ENCODE results near the gene IRF4. TPM values are rescaled to one million over a fixed set of nuclear protein-coding genes. Genes with fewer than 3 reads are reported as not detected.

Gene IRF4
- total and polyA plus RNA-seq, 10 donors: 8.7 to 91.3 (median 46.3) TPM

DNA sequence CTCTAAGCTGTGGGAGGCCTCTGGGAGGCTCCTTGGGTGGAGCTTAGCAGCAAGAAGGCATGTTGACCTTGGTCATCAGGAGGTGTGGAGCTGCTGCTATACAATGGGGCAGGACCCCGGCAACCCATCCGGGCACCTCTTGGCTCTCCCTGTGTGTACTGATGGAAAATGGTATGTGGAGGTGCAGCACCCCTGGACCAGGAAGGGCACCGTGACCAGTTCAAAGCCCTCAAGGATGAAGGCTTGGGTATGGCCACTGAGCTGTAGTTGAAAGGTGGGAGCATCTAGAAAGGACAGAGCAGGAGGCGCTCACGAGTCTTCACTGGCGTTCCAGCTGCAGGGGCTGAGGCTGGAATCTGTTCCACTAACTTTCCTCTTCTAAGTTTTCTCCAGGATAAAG, 6.7 kb upstream of the IRF4 start:
- H3K9me3 ChIP-seq: peaks cover 0 to 1% (median 0%) of the 10 kb centered on the region in 8 donors
- peaks cover 0 to 40% (median 3%) of the 10 kb centered on the region in 7 donors for H3K27me3 ChIP-seq (replicated peaks in 1 of 7)
- TF ChIP-seq, protein P1, sequence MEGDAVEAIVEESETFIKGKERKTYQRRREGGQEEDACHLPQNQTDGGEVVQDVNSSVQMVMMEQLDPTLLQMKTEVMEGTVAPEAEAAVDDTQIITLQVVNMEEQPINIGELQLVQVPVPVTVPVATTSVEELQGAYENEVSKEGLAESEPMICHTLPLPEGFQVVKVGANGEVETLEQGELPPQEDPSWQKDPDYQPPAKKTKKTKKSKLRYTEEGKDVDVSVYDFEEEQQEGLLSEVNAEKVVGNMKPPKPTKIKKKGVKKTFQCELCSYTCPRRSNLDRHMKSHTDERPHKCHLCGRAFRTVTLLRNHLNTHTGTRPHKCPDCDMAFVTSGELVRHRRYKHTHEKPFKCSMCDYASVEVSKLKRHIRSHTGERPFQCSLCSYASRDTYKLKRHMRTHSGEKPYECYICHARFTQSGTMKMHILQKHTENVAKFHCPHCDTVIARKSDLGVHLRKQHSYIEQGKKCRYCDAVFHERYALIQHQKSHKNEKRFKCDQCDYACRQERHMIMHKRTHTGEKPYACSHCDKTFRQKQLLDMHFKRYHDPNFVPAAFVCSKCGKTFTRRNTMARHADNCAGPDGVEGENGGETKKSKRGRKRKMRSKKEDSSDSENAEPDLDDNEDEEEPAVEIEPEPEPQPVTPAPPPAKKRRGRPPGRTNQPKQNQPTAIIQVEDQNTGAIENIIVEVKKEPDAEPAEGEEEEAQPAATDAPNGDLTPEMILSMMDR (IDR thresholded peaks at IDR 0.05 in 8 of 11, conservative IDR thresholded peaks at IDR 0.05 in 3 of 11): no peak
- TF ChIP-seq POLR2AphosphoS5 (IDR thresholded peaks at IDR 0.05) (no peak), POLR2A (IDR thresholded peaks at IDR 0.05) (no peak)
- peaks cover 0 to 9% (median 3%) of the 10 kb centered on the region in 6 donors for H3K4me1 ChIP-seq
- intact Hi-C loops (cut with DNase I; ENCODE audit: low total_unique reads): no loop called here
- H3K4me3 ChIP-seq: no peak overlapping the region
- DNase-seq: no peak
- H3K27ac ChIP-seq: no peak overlapping the region
- WGBS, 5 donors: 85 to 99% (median 88%) methylated on average over 6 of the region's 6 CpGs
- H3K36me3 ChIP-seq: no peaks in the 10 kb centered on the region

DNA sequence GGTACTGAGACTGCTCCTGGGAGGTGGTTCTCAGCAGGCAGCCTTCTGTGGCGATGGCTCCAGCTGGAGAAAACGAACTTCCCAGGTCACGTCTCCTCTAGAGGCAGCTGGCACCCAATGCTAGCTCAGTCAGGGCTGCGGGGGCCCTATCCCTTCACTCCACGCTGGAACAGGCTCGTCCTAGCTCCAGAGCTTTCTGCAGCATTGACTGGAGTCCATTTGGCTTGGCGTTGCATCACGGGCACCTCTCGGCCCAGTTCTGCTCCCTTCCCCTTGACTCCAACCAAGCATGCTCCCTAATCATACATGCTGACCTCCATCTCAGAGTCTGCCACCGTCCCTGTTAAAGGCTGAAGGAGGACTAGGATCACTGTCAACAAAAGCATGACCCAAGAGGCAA, 5.9 kb upstream of the IRF4 start:
- intact Hi-C loops (cut with DNase I; ENCODE audit: low total_unique reads): no loop called here
- H3K27ac ChIP-seq: no peak overlapping the region
- WGBS, 5 donors: 85 to 91% (median 89%) methylated on average over 3 to 10 of the region's 10 CpGs
- no peaks in the 10 kb centered on the region for H3K36me3 ChIP-seq
- no peak overlapping the region for H3K4me3 ChIP-seq
- no peak for TF ChIP-seq POLR2A (IDR thresholded peaks at IDR 0.05)
- TF ChIP-seq, protein P1 (IDR thresholded peaks at IDR 0.05 in 8 of 11, conservative IDR thresholded peaks at IDR 0.05 in 3 of 11): no peak
- TF ChIP-seq POLR2AphosphoS5 (IDR thresholded peaks at IDR 0.05): no peak
- peaks cover 0 to 12% (median 7%) of the 10 kb centered on the region in 6 donors for H3K4me1 ChIP-seq
- H3K9me3 ChIP-seq: no peaks in the 10 kb centered on the region
- no peak for DNase-seq
- peaks cover 0 to 40% (median 9%) of the 10 kb centered on the region in 7 donors for H3K27me3 ChIP-seq (replicated peaks in 1 of 7)

DNA sequence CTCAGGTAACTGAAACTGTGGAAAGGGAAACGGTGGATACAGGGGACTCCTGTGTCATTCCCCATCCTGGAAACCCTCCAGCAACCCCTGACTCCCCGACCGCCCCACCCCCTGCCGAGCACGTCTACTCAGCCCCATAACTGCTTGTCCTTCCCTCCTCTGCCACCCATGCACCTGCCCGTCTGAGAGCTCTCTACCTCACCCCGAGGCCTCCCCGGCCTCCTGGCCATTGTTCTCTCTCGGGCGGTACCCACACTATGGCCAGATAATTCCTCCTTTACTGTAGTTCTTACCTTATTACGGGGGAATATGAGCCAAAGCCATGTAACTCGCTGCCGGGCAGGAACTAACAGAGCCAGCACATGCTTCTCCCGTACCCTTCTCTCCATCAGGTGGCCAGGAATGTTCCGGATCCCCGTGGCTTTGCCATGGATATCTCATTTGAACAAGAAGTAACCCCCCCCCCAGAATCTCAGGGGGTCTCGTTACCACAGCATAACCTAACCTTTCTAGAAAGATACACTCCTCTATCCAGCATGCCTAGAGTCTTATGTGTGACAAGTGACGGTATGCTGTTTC, 4.8 kb upstream of the IRF4 start:
- no peak for DNase-seq
- Histone ChIP-seq H3K36me3 (no peaks in the 10 kb centered on the region), H3K27ac (no peak overlapping the region), H3K4me3 (no peak overlapping the region), H3K4me1 (peaks cover 4 to 24% (median 18%) of the 10 kb centered on the region in 6 donors), H3K27me3 (replicated peaks in 1 of 7) (peaks cover 0 to 47% (median 20%) of the 10 kb centered on the region in 7 donors), H3K9me3 (no peaks in the 10 kb centered on the region)
- 86 to 94% (median 92%) methylated on average over 18 of the region's 18 CpGs for WGBS, 5 donors
- intact Hi-C loops (cut with DNase I; ENCODE audit: low total_unique reads): no loop called here
- TF ChIP-seq, protein P1 (IDR thresholded peaks at IDR 0.05 in 8 of 11, conservative IDR thresholded peaks at IDR 0.05 in 3 of 11): no peak
- no peak for TF ChIP-seq POLR2AphosphoS5 (IDR thresholded peaks at IDR 0.05)
- TF ChIP-seq POLR2A (IDR thresholded peaks at IDR 0.05): no peak

DNA sequence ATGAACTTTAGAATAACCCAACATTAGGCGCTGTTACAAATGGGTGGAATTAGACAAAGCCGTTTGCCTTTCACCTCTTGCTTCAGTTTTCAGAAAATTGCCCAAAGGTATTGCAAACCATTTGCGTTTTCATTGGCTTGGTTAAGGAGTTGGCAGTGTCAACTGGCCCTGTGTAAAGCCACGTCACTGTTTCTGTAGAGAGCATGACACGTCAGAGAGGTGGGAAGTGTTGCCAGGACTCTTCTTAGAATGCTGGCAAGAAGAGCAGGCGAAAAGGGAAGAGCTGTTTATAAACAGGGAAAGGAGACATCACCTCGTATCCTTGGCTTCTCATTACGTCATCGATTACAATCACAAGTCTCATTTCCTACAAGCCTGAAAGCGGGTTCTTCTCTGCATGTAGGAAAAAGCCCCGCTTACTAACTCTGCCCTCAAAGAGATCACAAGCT, 4.2 kb upstream of the IRF4 start:
- intact Hi-C loops (cut with DNase I; ENCODE audit: low total_unique reads): no loop called here
- no peaks in the 10 kb centered on the region for H3K9me3 ChIP-seq
- H3K4me1 ChIP-seq: peaks cover 5 to 29% (median 24%) of the 10 kb centered on the region in 6 donors
- H3K4me3 ChIP-seq: no peak overlapping the region
- DNase-seq: no peak
- 62 to 76% (median 67%) methylated on average over 11 of the region's 11 CpGs for WGBS, 5 donors
- no peaks in the 10 kb centered on the region for H3K36me3 ChIP-seq
- TF ChIP-seq POLR2AphosphoS5 (IDR thresholded peaks at IDR 0.05): no peak
- TF ChIP-seq, protein P1 (IDR thresholded peaks at IDR 0.05 in 8 of 11, conservative IDR thresholded peaks at IDR 0.05 in 3 of 11): no peak
- no peak for TF ChIP-seq POLR2A (IDR thresholded peaks at IDR 0.05)
- H3K27ac ChIP-seq: no peak overlapping the region
- H3K27me3 ChIP-seq (replicated peaks in 1 of 7): peaks cover 0 to 52% (median 25%) of the 10 kb centered on the region in 7 donors
